ENCODE results near the gene TRAF1. TPM values are rescaled to one million over a fixed set of nuclear protein-coding genes. Genes with fewer than 3 reads are reported as not detected.

Gene TRAF1
- total RNA-seq, 1 experiment from 2014 or later: 4.7 TPM

DNA sequence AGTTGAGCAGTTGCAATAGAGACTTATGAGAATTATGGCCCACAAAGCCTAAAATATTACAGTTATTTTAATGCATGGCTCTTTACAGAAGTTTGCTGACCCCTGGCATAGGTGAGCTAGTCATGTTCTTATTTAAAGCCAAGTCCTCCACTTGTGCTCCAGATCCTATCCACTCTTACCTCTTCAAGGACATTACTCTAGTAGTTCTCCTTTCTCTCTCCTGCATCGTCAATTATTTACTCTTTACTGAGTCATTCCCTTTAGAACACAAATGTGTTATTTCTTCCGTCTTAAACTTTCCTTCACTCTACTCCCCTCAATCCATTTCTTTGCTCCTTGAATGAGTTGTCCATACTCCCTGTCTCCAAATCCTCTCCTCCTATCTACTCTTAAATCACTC lies 20.6 kb upstream of the TRAF1 start:
- no TSS peak for BruUV-seq (replicated peaks)

GRCh38 chr9:120946259-120946658 lies 19.7 kb upstream of the TRAF1 start:
- Histone ChIP-seq H3K4me3 (ENCODE audit: low read depth in 2 of 2, low read length in 2 of 2) (no peak overlapping the region), H3K27me3 (ENCODE audit: control insufficient read depth, insufficient read depth, low read length) (no peaks in the 10 kb centered on the region), H3K9me3 (ENCODE audit: control insufficient read depth, insufficient read depth, low read depth, low read length) (no peaks in the 10 kb centered on the region), H3K36me3 (ENCODE audit: control insufficient read depth, insufficient read depth, low read length) (no peaks in the 10 kb centered on the region), H3K27ac (ENCODE audit: low read length) (no peak overlapping the region), H3K4me1 (ENCODE audit: control insufficient read depth, insufficient read depth, low read length) (no peaks in the 10 kb centered on the region)
- in situ Hi-C loops (cut with HindIII; ENCODE audit: low pct_unique_long_range_greater_than_20kb, low sequenced_read_pairs): no loop called here
- ChIA-PET POLR2A (no interaction called here), CTCF (no interaction called here)
- ATAC-seq: no peak
- no peak for TF ChIP-seq TCF7L2 (IDR thresholded peaks at IDR 0.05; ENCODE audit: low read depth, low read length)
- no peak for TF ChIP-seq SIN3A (IDR thresholded peaks at IDR 0.05; ENCODE audit: borderline replicate concordance, insufficient read depth, low read depth, low read length)
- TF ChIP-seq, protein P1, sequence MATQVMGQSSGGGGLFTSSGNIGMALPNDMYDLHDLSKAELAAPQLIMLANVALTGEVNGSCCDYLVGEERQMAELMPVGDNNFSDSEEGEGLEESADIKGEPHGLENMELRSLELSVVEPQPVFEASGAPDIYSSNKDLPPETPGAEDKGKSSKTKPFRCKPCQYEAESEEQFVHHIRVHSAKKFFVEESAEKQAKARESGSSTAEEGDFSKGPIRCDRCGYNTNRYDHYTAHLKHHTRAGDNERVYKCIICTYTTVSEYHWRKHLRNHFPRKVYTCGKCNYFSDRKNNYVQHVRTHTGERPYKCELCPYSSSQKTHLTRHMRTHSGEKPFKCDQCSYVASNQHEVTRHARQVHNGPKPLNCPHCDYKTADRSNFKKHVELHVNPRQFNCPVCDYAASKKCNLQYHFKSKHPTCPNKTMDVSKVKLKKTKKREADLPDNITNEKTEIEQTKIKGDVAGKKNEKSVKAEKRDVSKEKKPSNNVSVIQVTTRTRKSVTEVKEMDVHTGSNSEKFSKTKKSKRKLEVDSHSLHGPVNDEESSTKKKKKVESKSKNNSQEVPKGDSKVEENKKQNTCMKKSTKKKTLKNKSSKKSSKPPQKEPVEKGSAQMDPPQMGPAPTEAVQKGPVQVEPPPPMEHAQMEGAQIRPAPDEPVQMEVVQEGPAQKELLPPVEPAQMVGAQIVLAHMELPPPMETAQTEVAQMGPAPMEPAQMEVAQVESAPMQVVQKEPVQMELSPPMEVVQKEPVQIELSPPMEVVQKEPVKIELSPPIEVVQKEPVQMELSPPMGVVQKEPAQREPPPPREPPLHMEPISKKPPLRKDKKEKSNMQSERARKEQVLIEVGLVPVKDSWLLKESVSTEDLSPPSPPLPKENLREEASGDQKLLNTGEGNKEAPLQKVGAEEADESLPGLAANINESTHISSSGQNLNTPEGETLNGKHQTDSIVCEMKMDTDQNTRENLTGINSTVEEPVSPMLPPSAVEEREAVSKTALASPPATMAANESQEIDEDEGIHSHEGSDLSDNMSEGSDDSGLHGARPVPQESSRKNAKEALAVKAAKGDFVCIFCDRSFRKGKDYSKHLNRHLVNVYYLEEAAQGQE (IDR thresholded peaks at IDR 0.05; ENCODE audit: insufficient read depth in 1 of 2, low read depth in 2 of 2, low read length in 1 of 2): no peak
- intact Hi-C loops (cut with micrococcal nuclease; ENCODE audit: unreplicated experiment): no loop called here
- no peak for DNase-seq (ENCODE audit: low read depth, low spot score)
- no TSS peak for BruUV-seq (replicated peaks)

More for the DNA sequence above, 20.6 kb upstream of the TRAF1 start:
- no peak overlapping the region for H3K4me3 ChIP-seq (ENCODE audit: low read depth in 2 of 2, low read length in 2 of 2)
- ATAC-seq: no peak
- H3K36me3 ChIP-seq (ENCODE audit: control insufficient read depth, insufficient read depth, low read length): no peaks in the 10 kb centered on the region
- H3K27me3 ChIP-seq (ENCODE audit: control insufficient read depth, insufficient read depth, low read length): no peaks in the 10 kb centered on the region
- POLR2A ChIA-PET: no interaction called here
- TF ChIP-seq TCF7L2 (IDR thresholded peaks at IDR 0.05; ENCODE audit: low read depth, low read length) (no peak), SIN3A (IDR thresholded peaks at IDR 0.05; ENCODE audit: borderline replicate concordance, insufficient read depth, low read depth, low read length) (no peak), POLR2AphosphoS5 (IDR thresholded peaks at IDR 0.05; ENCODE audit: low read depth, low read length) (no peak)
- TF ChIP-seq, protein P1 (IDR thresholded peaks at IDR 0.05; ENCODE audit: insufficient read depth in 1 of 2, low read depth in 2 of 2, low read length in 1 of 2): no peak
- TF ChIP-seq, protein P2, sequence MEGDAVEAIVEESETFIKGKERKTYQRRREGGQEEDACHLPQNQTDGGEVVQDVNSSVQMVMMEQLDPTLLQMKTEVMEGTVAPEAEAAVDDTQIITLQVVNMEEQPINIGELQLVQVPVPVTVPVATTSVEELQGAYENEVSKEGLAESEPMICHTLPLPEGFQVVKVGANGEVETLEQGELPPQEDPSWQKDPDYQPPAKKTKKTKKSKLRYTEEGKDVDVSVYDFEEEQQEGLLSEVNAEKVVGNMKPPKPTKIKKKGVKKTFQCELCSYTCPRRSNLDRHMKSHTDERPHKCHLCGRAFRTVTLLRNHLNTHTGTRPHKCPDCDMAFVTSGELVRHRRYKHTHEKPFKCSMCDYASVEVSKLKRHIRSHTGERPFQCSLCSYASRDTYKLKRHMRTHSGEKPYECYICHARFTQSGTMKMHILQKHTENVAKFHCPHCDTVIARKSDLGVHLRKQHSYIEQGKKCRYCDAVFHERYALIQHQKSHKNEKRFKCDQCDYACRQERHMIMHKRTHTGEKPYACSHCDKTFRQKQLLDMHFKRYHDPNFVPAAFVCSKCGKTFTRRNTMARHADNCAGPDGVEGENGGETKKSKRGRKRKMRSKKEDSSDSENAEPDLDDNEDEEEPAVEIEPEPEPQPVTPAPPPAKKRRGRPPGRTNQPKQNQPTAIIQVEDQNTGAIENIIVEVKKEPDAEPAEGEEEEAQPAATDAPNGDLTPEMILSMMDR (IDR thresholded peaks at IDR 0.05): no peak
- in situ Hi-C loops (cut with HindIII; ENCODE audit: low pct_unique_long_range_greater_than_20kb, low sequenced_read_pairs): no loop called here
- H3K4me1 ChIP-seq (ENCODE audit: control insufficient read depth, insufficient read depth, low read length): no peaks in the 10 kb centered on the region
- H3K9me3 ChIP-seq (ENCODE audit: control insufficient read depth, insufficient read depth, low read depth, low read length): no peaks in the 10 kb centered on the region
- DNase-seq (ENCODE audit: low read depth, low spot score): no peak
- CTCF ChIA-PET: no interaction called here
- intact Hi-C loops (cut with micrococcal nuclease; ENCODE audit: unreplicated experiment): no loop called here
- H3K27ac ChIP-seq (ENCODE audit: low read length): no peak overlapping the region

All from Panc1 (cell line).